ENCODE data around the gene ELL.
A peak's percentile ranks its signal among the peaks of the same experiment; 100 is the strongest.
"Not testable (repeated sequence)": the region's sequence is repeated elsewhere in the genome, so short reads cannot be mapped to it uniquely, and the experiment has no call there.

The ELL gene

GRCh38 chr19:18414504-18415177, 107.2 kb downstream of the ELL start:
- Mint-ChIP-seq H3K4me3 (peak overlapping the region; percentile 35 to 51), H3K9me3 (no peaks in the 10 kb centered on the region), H3K4me1 (ENCODE audit: low read depth in 2 of 2) (peaks cover 40 to 54% of the 10 kb centered on the region in 2 donors)

DNA sequence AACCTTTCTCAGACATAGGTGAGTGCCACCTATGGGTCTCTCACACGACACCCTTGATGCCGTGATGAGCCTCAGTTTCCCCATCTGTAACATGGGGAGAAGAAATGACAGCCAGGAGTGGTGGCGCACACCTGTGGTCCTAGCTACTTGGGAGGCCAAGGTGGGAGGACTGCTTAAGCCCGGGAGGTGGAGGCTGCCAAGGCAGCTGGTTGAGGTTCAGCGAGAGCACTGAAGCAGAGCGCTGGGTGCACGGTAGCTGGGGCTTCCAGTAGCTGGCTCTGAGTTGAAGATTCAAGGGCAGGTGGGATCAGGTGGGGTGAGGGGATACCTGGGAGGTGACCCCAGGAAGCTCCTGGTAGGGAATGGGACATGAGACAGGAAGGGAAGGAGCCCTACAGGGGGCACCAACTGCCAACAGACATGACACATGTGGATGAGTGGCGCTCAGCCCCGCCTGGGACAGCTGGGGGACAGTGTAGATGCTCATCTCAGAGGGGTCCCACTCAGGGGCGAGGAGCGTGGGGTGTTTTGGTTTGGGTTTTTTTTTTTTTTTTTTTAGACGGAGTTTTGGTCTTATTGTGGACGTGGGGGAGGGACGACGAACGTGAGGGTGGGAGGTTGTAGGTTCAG, 109.1 kb downstream of the ELL start:
- no peaks in the 10 kb centered on the region for H3K9me3 Mint-ChIP-seq
- H3K4me1 Mint-ChIP-seq (ENCODE audit: low read depth in 2 of 2): peaks cover 28 to 41% of the 10 kb centered on the region in 2 donors

More at GRCh38 chr19:18414504-18415177, 107.2 kb downstream of the ELL start:
- DNase-seq (no peak), ATAC-seq (replicated peaks) (peak; percentile 8)
- Mint-ChIP-seq H3K27me3 (no peaks in the 10 kb centered on the region), H3K36me3 (ENCODE audit: insufficient read depth) (peaks cover 30% of the 10 kb centered on the region), H3K27ac (peak overlapping the region; percentile 83 to 86)

GRCh38 chr19:18408053-18408476, 113.8 kb downstream of the ELL start:
- DNase-seq (no peak), ATAC-seq (replicated peaks) (peak; percentile 31)
- peaks cover 3 to 7% of the 10 kb centered on the region in 2 donors for H3K4me1 Mint-ChIP-seq (ENCODE audit: low read depth in 2 of 2)
- H3K9me3 Mint-ChIP-seq: no peaks in the 10 kb centered on the region
- H3K36me3 Mint-ChIP-seq (ENCODE audit: insufficient read depth): peaks cover 3% of the 10 kb centered on the region
- H3K27me3 Mint-ChIP-seq: no peaks in the 10 kb centered on the region
- H3K27ac Mint-ChIP-seq: no peak overlapping the region
- no peak overlapping the region for H3K4me3 Mint-ChIP-seq

More for the DNA sequence above, 109.1 kb downstream of the ELL start:
- Mint-ChIP-seq H3K36me3 (ENCODE audit: insufficient read depth) (peaks cover 17% of the 10 kb centered on the region), H3K27ac (peak overlapping the region in 1 of 2 donors; percentile 68), H3K27me3 (no peaks in the 10 kb centered on the region), H3K4me3 (peak overlapping the region in 1 of 2 donors; percentile 4)
- ATAC-seq (replicated peaks) (no peak), DNase-seq (no peak)

DNA sequence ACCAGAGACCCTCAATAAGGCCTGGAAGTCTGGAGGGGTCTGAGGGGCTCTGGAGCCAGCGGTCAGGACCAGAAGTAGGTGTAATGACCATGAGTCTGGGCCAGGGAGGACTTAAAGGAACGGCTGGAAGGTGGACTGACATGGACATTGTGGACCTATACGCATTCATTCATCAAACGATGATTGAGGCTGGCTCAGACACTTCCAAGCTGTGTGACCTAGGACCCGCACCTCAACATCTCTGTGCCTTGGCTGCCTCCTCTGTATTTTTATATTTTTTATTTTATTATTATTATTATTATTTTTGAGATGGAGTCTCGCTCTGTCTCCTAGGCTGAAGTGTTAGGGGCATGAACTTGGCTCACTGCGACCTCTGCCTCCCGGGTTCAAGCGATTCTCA, 115.1 kb downstream of the ELL start:
- no peak overlapping the region for H3K4me3 Mint-ChIP-seq

GRCh38 chr19:18405754-18406153, 116.1 kb downstream of the ELL start:
- not testable (repeated sequence) for DNase-seq; H3K36me3 Mint-ChIP-seq (ENCODE audit: insufficient read depth); ATAC-seq (replicated peaks); H3K27me3 Mint-ChIP-seq; H3K4me1 Mint-ChIP-seq (ENCODE audit: low read depth in 2 of 2); H3K9me3 Mint-ChIP-seq; H3K27ac Mint-ChIP-seq; H3K4me3 Mint-ChIP-seq

More for the DNA sequence above, 115.1 kb downstream of the ELL start:
- H3K27me3 Mint-ChIP-seq: peaks cover 0 to 4% of the 10 kb centered on the region in 2 donors
- no peak overlapping the region for H3K27ac Mint-ChIP-seq
- no peak for DNase-seq
- H3K36me3 Mint-ChIP-seq (ENCODE audit: insufficient read depth): peaks cover 8% of the 10 kb centered on the region
- H3K4me1 Mint-ChIP-seq (ENCODE audit: low read depth in 2 of 2): peaks cover 4 to 7% of the 10 kb centered on the region in 2 donors
- ATAC-seq (replicated peaks): no peak
- no peaks in the 10 kb centered on the region for H3K9me3 Mint-ChIP-seq

- ATAC-seq (replicated peaks); H3K36me3 Mint-ChIP-seq (ENCODE audit: insufficient read depth); H3K4me3 Mint-ChIP-seq; H3K4me1 Mint-ChIP-seq (ENCODE audit: low read depth in 2 of 2); H3K9me3 Mint-ChIP-seq; H3K27ac Mint-ChIP-seq; DNase-seq: not testable (repeated sequence)
- peaks cover 9 to 18% of the 10 kb centered on the region in 2 donors for H3K27me3 Mint-ChIP-seq
Observed at GRCh38 chr19:18402455-18403248, 119.2 kb downstream of the ELL start.

DNA sequence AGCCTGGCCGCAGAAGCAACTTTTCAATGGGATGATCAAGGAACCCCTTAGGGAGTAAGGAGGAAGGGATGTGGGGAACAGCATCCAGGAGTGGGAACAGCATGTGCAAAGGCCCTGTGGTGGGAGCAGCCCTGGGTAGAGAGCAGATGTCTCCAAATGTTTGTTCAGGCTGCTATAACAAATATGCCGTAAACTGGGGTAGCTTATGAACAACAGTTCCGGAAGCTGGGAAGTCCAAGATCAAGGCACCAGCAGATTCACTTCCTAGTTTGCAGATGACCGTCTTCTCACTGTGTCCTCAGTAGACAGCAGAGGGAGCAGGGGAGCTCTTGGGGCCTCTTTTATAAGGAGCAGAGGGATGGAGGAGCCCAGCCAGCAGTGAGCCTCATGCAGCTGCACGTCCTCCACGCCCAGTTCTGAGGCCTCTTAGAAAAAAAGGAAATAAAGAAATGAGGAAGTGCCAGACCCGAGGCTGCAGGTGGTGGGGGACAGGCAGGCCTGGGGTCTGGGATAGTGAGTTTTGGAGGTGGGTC, 120.2 kb downstream of the ELL start:
- DNase-seq (no peak), ATAC-seq (replicated peaks) (peak; percentile 54)
- Mint-ChIP-seq H3K4me3 (no peak overlapping the region), H3K36me3 (ENCODE audit: insufficient read depth) (peaks cover 7% of the 10 kb centered on the region), H3K27ac (peak overlapping the region in 1 of 2 donors; percentile 39), H3K27me3 (peaks cover 10 to 24% of the 10 kb centered on the region in 2 donors), H3K9me3 (no peaks in the 10 kb centered on the region), H3K4me1 (ENCODE audit: low read depth in 2 of 2) (peaks cover 0 to 12% of the 10 kb centered on the region in 2 donors)

DNA sequence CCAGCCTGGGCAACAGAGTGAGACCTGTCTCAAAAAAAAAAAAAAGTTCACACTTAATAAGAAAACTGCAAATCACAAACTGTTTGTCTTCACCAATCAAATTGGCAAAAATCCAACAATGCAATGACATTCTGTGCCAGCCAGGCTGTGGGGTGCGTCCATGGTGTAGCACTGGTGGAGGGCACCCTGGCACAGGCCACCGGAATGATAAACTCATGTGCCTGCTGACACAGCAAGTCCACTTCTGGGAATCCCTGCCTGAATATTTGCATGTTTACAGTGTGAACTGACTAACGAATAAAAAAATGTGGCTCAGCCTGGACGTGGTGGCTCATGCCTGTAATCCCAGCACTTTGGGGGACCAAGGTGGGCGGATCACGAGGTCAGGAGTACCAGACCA, 122.9 kb downstream of the ELL start:
- peaks cover 7% of the 10 kb centered on the region for H3K36me3 Mint-ChIP-seq (ENCODE audit: insufficient read depth)

DNA sequence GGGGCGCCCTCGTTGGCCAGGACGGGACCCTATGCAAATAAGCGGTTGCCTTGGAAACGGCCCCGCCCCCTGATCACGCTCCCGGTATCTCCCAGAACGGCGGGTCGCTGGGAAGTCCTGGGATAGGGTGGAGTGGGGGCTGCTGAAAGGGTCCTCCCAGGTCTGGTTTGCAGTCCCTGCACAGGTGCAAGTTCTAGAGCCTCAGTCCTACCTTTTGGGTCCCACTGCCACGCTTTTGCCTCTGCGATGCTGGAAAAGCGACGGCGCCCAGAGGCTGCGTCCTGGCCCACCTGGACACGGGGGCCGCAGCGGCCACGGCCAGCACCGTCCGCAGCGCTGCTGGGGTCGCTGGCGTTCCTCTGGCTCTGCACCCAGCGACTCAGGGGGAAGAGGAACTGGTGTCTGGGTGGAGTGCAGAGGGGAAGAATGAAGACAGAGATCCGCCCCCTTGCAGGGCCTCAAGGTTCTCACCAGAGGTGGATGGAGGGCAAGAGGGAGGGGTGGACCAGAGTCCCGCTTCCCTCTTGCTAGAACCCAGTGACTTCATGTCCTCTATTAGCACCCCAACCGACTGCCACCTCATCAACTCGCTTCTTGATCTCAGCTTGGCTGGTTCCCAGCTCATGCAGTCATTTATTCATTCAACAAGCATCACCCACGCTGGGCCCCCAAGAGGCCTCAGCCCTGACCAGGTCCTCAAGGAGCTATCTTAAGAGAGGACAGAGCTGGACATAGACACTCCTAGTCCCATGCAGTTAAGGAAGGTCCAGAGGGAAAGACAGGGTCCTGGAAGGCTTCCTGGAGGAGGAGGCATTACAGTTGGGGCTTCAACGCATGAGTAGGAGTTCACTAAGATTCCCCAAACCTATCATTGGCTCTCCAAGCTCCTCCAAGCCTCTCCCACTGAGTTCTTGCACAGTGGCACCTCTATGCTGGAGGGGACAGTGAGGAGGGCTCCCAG, 124.3 kb downstream of the ELL start, which contains the start of gene LRRC25:
Gene LRRC25, minus strand, starts transcription at position 381 of the 961 bp plus-strand sequence. CDS start 659 bp downstream, outside the sequence.
- peak; percentile 74 for ATAC-seq (replicated peaks)
- H3K4me3 Mint-ChIP-seq: peak within 1 kb of the TSS; percentile 14 to 15

More for the DNA sequence above, 122.9 kb downstream of the ELL start:
- Mint-ChIP-seq H3K4me3 (no peak overlapping the region), H3K27me3 (peaks cover 10 to 38% of the 10 kb centered on the region in 2 donors), H3K27ac (no peak overlapping the region), H3K9me3 (no peaks in the 10 kb centered on the region), H3K4me1 (ENCODE audit: low read depth in 2 of 2) (peaks cover 0 to 12% of the 10 kb centered on the region in 2 donors)
- no peak for DNase-seq
- no peak for ATAC-seq (replicated peaks)

DNA sequence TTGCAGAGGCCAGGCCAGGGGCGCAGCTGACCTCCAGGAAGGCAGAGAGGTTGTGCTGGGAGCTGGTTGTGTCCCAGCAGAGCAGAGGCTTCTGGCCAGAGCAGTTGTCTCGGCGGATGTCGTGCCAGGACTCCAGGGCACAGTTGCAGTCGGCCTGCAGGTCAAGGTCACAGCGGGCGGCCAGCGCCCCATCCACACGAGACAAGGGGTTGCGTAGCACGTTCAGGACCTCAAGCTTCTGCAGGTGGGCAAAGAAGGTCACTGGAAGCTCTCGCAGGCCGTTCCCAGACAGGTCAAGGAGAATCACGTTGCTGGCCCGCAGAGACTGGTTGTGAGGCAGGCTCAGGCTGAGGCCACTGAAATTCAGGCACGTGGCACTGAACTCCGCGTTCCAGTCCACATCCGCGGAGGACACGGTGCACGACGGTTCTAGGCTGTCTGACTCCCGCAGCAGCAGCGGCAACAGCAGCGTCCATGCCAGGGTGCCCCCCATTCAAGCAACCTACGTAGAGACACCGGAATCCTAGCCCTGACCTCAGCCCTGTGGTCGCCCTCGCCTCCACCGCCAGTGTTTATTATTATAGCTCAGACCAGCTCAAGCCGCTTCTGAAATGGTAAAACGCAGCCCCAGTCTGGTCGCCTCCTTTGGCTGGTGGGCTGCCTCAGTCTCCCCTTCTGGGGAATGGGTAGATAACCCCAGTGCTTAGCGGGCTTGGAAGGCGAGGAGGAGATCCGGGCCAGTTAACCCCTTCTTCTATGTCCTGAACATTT, 125.2 kb downstream of the ELL start:
- Mint-ChIP-seq H3K4me3 (no peak overlapping the region), H3K9me3 (no peaks in the 10 kb centered on the region), H3K27me3 (peaks cover 10 to 38% of the 10 kb centered on the region in 2 donors), H3K36me3 (ENCODE audit: insufficient read depth) (peaks cover under 1% of the 10 kb centered on the region), H3K27ac (no peak overlapping the region), H3K4me1 (ENCODE audit: low read depth in 2 of 2) (peaks cover 0 to 9% of the 10 kb centered on the region in 2 donors)
- ATAC-seq (replicated peaks): no peak
- no peak for DNase-seq

More for the DNA sequence above, 124.3 kb downstream of the ELL start, which contains the start of gene LRRC25:
- Mint-ChIP-seq H3K36me3 (ENCODE audit: insufficient read depth) (peaks cover 7% of the 10 kb centered on the region), H3K27me3 (peaks cover 10 to 43% of the 10 kb centered on the region in 2 donors), H3K4me1 (ENCODE audit: low read depth in 2 of 2) (peaks cover 0 to 12% of the 10 kb centered on the region in 2 donors), H3K27ac (no peak within 1 kb of the TSS), H3K9me3 (no peaks in the 10 kb centered on the region)
- no peak for DNase-seq

GRCh38 chr19:18393836-18394235, 128.0 kb downstream of the ELL start:
- H3K4me3 Mint-ChIP-seq: peak overlapping the region in 1 of 2 donors; percentile 19
- peaks cover 4% of the 10 kb centered on the region for H3K36me3 Mint-ChIP-seq (ENCODE audit: insufficient read depth)
- H3K27ac Mint-ChIP-seq: no peak overlapping the region
- DNase-seq (no peak), ATAC-seq (replicated peaks) (peak; percentile 14)
- peaks cover 10 to 34% of the 10 kb centered on the region in 2 donors for H3K27me3 Mint-ChIP-seq
- peaks cover 0 to 9% of the 10 kb centered on the region in 2 donors for H3K4me1 Mint-ChIP-seq (ENCODE audit: low read depth in 2 of 2)
- H3K9me3 Mint-ChIP-seq: no peaks in the 10 kb centered on the region
